Stimulated activated CD8-positive, alpha-beta memory T cell treated with anti-CD3 and anti-CD28 coated beads, Interleukin-15, amount 100 ng/mL, for 4 hours (primary cell): ENCODE results near the gene ZFP69.

Experiments
- DNase-seq, 2 donors: peaks; one replicate each; pipeline ENCODE4 v3.0.0-alpha.2; 2020; ENCODE audit warnings: low read depth in 2 of 2

Gene ZFP69

GRCh38 chr1:40508375-40509341, 31.6 kb downstream of the ZFP69 start, which contains the start of gene EXO5:
EXO5 (plus strand) TSS chr1:40508767; CDS start chr1:40514545, 5,778 bp downstream.
- DNase-seq: peak; percentile 68 to 74

GRCh38 chr1:40519517-40519916, 42.4 kb downstream of the ZFP69 start:
- no peak for DNase-seq

GRCh38 chr1:40530735-40531380, 53.8 kb downstream of the ZFP69 start:
- no peak for DNase-seq

DNA sequence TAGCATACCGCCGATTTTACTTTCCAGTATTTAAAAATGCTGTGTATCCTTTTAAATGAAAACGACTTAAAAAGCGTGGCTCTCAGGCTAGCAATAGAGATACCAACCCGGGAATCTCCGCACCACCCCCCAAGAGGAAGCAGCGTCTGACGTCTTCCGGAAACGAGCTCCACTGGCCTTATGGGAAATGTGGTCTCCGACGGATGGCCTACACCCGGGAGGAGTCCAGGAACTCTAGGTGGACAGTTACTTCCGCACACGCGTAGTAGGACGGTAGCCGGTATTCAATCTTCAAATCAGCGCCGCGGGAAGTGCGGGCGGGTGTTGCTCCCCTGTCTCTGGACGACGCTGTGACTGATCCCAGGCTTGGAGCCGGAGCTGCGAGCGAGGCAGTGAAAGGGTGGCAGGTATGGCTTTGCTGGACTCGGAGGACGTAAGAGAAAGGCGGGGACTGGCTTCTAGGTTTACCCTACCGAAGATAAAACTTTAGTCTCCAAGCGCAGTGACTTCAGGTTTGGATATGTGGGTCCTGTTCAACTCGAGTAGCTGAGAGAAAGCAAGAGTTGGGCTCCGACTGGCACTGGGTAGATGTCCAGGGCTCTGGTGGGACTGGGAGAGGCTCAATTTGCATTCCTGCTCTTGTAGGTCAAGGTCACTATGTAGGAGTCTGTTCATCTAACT, 54.4 kb downstream of the ZFP69 start, which contains the start of gene ZNF684:
Gene ZNF684, plus strand, starts transcription at position 257 of the 681 bp plus-strand sequence. CDS start 1,530 bp downstream, outside the sequence.
- peak; percentile 67 to 83 for DNase-seq

GRCh38 chr1:40532062-40532389, 54.9 kb downstream of the ZFP69 start:
- DNase-seq: no peak

DNA sequence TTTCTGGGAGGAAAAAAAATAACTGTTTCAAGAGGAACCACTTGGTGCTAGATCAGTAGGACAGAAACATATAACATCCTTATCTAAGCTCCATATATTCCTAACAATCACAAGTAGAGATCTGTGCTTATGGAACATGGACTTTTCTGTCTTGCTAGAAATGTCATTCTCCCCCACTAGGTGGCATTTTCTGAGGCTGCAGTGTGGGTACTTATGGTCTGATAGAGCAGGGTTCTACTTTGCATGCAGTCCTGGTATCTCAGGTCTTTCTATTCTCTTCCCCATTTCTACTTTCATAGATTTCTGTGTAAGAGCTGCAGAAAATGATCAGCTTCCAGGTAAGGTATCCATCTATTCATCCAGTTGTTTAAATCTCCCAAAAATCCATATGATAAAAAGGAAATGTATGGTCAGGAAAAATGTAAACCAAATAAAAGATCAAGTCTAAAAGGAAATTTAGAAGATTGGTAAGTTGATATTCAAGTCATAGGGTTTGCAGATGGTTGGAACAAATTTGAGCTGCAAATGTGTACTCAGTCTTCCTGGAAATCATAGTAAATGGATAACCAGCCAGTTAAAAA, 55.8 kb downstream of the ZFP69 start:
- DNase-seq: no peak

DNA sequence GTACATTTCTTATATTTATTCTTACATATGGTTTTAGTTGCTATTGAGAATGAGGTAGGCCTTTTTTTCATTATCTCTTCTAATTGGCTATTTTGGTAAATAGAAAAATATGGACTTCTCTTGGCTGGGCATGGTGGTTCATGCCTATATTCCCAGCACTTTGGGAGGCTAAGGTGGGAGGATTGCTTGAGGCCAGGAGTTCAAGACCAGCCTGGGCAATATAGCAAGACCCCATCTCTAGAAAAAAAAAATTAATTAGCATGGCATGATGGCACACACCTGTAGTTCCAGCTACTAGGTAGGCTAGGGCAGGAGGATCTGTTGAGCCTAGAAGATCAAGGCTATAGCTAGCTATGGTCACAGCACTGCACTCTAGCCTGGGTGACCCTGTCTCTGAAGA, 57.5 kb downstream of the ZFP69 start:
- no peak for DNase-seq

DNA sequence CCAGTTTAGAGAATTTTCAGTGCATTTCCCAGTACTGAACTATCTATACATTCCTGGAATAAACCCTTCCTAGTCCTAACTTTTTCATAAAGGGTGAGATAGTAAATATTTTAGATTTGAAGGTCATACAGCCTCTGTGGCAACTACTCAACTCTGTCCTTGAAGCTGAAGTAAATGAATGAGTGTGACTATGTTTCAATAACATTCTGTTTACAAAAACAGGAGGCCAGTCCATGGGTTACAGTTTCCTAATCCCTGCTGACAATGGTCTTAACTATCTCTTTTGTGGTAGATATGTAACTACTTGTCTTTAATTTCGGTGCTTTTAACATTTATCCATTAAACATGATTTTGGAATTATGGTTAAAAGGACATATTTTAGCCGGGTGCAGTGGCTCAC, 58.6 kb downstream of the ZFP69 start:
- no peak for DNase-seq

- DNase-seq: no peak
Measured at GRCh38 chr1:40539338-40539737, 62.2 kb downstream of the ZFP69 start.
